ENCODE results near the gene LSM7.

GRCh38 chr19:2303211-2303798 is 25.1 kb downstream of the LSM7 start:
- TF ChIP-seq CTCF (IDR thresholded peaks at IDR 0.05) (no peak), REST (IDR thresholded peaks at IDR 0.05; ENCODE audit: insufficient read depth in 1 of 2, low read depth in 2 of 2, low read length in 1 of 2) (no peak)

Measured in Panc1 (cell line).